ENCODE data around the gene PAWR.
"Not testable (repeated sequence)": the region's sequence is repeated elsewhere in the genome, so short reads cannot be mapped to it uniquely, and the experiment has no call there.

Gene PAWR

GRCh38 chr12:79687711-79688260 lies 3.0 kb downstream of the PAWR start:
- Histone ChIP-seq H3K4me1 (ENCODE audit: control insufficient read depth in 1 of 2, insufficient read depth in 2 of 2, low read length in 2 of 2) (peaks cover 11 to 30% of the 10 kb centered on the region in 2 donors), H3K27me3 (ENCODE audit: control insufficient read depth in 1 of 2, insufficient read depth in 2 of 2, low read length in 2 of 2) (peaks cover 0 to 6% of the 10 kb centered on the region in 2 donors), H3K9ac (ENCODE audit: low read depth in 1 of 2, low read length in 2 of 2) (no peak overlapping the region), H3K4me3 (ENCODE audit: low read depth in 1 of 2, low read length in 2 of 2) (peak overlapping the region; percentile 53 to 68), H3K27ac (ENCODE audit: low read depth, low read length) (no peak overlapping the region), H3K9me3 (ENCODE audit: control insufficient read depth in 1 of 2, low read length in 2 of 2) (no peaks in the 10 kb centered on the region), H3K36me3 (ENCODE audit: control insufficient read depth in 1 of 2, insufficient read depth in 2 of 2, low read length in 2 of 2) (no peaks in the 10 kb centered on the region)

- peak overlapping the region; percentile 53 to 68 for H3K4me3 ChIP-seq (ENCODE audit: low read depth in 1 of 2, low read length in 2 of 2)
- peaks cover 11 to 35% of the 10 kb centered on the region in 2 donors for H3K4me1 ChIP-seq (ENCODE audit: control insufficient read depth in 1 of 2, insufficient read depth in 2 of 2, low read length in 2 of 2)
- H3K27ac ChIP-seq (ENCODE audit: low read depth, low read length): no peak overlapping the region
- H3K27me3 ChIP-seq (ENCODE audit: control insufficient read depth in 1 of 2, insufficient read depth in 2 of 2, low read length in 2 of 2): peaks cover 0 to 3% of the 10 kb centered on the region in 2 donors
- no peak overlapping the region for H3K9ac ChIP-seq (ENCODE audit: low read depth in 1 of 2, low read length in 2 of 2)
- no peaks in the 10 kb centered on the region for H3K36me3 ChIP-seq (ENCODE audit: control insufficient read depth in 1 of 2, insufficient read depth in 2 of 2, low read length in 2 of 2)
- H3K9me3 ChIP-seq (ENCODE audit: control insufficient read depth in 1 of 2, low read length in 2 of 2): no peaks in the 10 kb centered on the region
Observed at GRCh38 chr12:79686171-79686570, 4.6 kb downstream of the PAWR start.

GRCh38 chr12:79685068-79685467 lies 5.7 kb downstream of the PAWR start:
- Histone ChIP-seq H3K27ac (ENCODE audit: low read depth, low read length) (no peak overlapping the region), H3K4me3 (ENCODE audit: low read depth in 1 of 2, low read length in 2 of 2) (no peak overlapping the region), H3K36me3 (ENCODE audit: control insufficient read depth in 1 of 2, insufficient read depth in 2 of 2, low read length in 2 of 2) (no peaks in the 10 kb centered on the region), H3K9ac (ENCODE audit: low read depth in 1 of 2, low read length in 2 of 2) (no peak overlapping the region), H3K9me3 (ENCODE audit: control insufficient read depth in 1 of 2, low read length in 2 of 2) (no peaks in the 10 kb centered on the region), H3K4me1 (ENCODE audit: control insufficient read depth in 1 of 2, insufficient read depth in 2 of 2, low read length in 2 of 2) (peaks cover 12 to 39% of the 10 kb centered on the region in 2 donors), H3K27me3 (ENCODE audit: control insufficient read depth in 1 of 2, insufficient read depth in 2 of 2, low read length in 2 of 2) (peaks cover 0 to 3% of the 10 kb centered on the region in 2 donors)

GRCh38 chr12:79684338-79684737 lies 6.4 kb downstream of the PAWR start:
- not testable (repeated sequence) for H3K27ac ChIP-seq (ENCODE audit: low read depth, low read length); H3K9ac ChIP-seq (ENCODE audit: low read depth in 1 of 2, low read length in 2 of 2); H3K4me3 ChIP-seq (ENCODE audit: low read depth in 1 of 2, low read length in 2 of 2); H3K9me3 ChIP-seq (ENCODE audit: control insufficient read depth in 1 of 2, low read length in 2 of 2); H3K36me3 ChIP-seq (ENCODE audit: control insufficient read depth in 1 of 2, insufficient read depth in 2 of 2, low read length in 2 of 2); H3K27me3 ChIP-seq (ENCODE audit: control insufficient read depth in 1 of 2, insufficient read depth in 2 of 2, low read length in 2 of 2)
- peaks cover 16 to 46% of the 10 kb centered on the region in 2 donors for H3K4me1 ChIP-seq (ENCODE audit: control insufficient read depth in 1 of 2, insufficient read depth in 2 of 2, low read length in 2 of 2)

GRCh38 chr12:79682593-79682992 lies 8.2 kb downstream of the PAWR start:
- H3K4me3 ChIP-seq (ENCODE audit: low read depth in 1 of 2, low read length in 2 of 2): no peak overlapping the region

GRCh38 chr12:79681008-79681590 lies 9.7 kb downstream of the PAWR start:
- Histone ChIP-seq H3K27me3 (ENCODE audit: control insufficient read depth in 1 of 2, insufficient read depth in 2 of 2, low read length in 2 of 2) (no peaks in the 10 kb centered on the region), H3K27ac (ENCODE audit: low read depth, low read length) (no peak overlapping the region), H3K4me3 (ENCODE audit: low read depth in 1 of 2, low read length in 2 of 2) (no peak overlapping the region), H3K9ac (ENCODE audit: low read depth in 1 of 2, low read length in 2 of 2) (no peak overlapping the region), H3K4me1 (ENCODE audit: control insufficient read depth in 1 of 2, insufficient read depth in 2 of 2, low read length in 2 of 2) (peaks cover 36 to 62% of the 10 kb centered on the region in 2 donors), H3K9me3 (ENCODE audit: control insufficient read depth in 1 of 2, low read length in 2 of 2) (no peaks in the 10 kb centered on the region), H3K36me3 (ENCODE audit: control insufficient read depth in 1 of 2, insufficient read depth in 2 of 2, low read length in 2 of 2) (no peaks in the 10 kb centered on the region)

More at GRCh38 chr12:79682593-79682992, 8.2 kb downstream of the PAWR start:
- peaks cover 32 to 60% of the 10 kb centered on the region in 2 donors for H3K4me1 ChIP-seq (ENCODE audit: control insufficient read depth in 1 of 2, insufficient read depth in 2 of 2, low read length in 2 of 2)
- H3K9ac ChIP-seq (ENCODE audit: low read depth in 1 of 2, low read length in 2 of 2): no peak overlapping the region
- no peaks in the 10 kb centered on the region for H3K36me3 ChIP-seq (ENCODE audit: control insufficient read depth in 1 of 2, insufficient read depth in 2 of 2, low read length in 2 of 2)
- no peaks in the 10 kb centered on the region for H3K27me3 ChIP-seq (ENCODE audit: control insufficient read depth in 1 of 2, insufficient read depth in 2 of 2, low read length in 2 of 2)
- H3K9me3 ChIP-seq (ENCODE audit: control insufficient read depth in 1 of 2, low read length in 2 of 2): no peaks in the 10 kb centered on the region
- no peak overlapping the region for H3K27ac ChIP-seq (ENCODE audit: low read depth, low read length)

- Histone ChIP-seq H3K27ac (ENCODE audit: low read depth, low read length) (no peak overlapping the region), H3K27me3 (ENCODE audit: control insufficient read depth in 1 of 2, insufficient read depth in 2 of 2, low read length in 2 of 2) (no peaks in the 10 kb centered on the region), H3K4me3 (ENCODE audit: low read depth in 1 of 2, low read length in 2 of 2) (no peak overlapping the region), H3K4me1 (ENCODE audit: control insufficient read depth in 1 of 2, insufficient read depth in 2 of 2, low read length in 2 of 2) (peaks cover 40 to 55% of the 10 kb centered on the region in 2 donors), H3K9ac (ENCODE audit: low read depth in 1 of 2, low read length in 2 of 2) (no peak overlapping the region), H3K36me3 (ENCODE audit: control insufficient read depth in 1 of 2, insufficient read depth in 2 of 2, low read length in 2 of 2) (no peaks in the 10 kb centered on the region), H3K9me3 (ENCODE audit: control insufficient read depth in 1 of 2, low read length in 2 of 2) (no peaks in the 10 kb centered on the region)
Observed at GRCh38 chr12:79680051-79680450, 10.7 kb downstream of the PAWR start.

- no peaks in the 10 kb centered on the region for H3K36me3 ChIP-seq (ENCODE audit: control insufficient read depth in 1 of 2, insufficient read depth in 2 of 2, low read length in 2 of 2)
- H3K9me3 ChIP-seq (ENCODE audit: control insufficient read depth in 1 of 2, low read length in 2 of 2): no peaks in the 10 kb centered on the region
- H3K4me1 ChIP-seq (ENCODE audit: control insufficient read depth in 1 of 2, insufficient read depth in 2 of 2, low read length in 2 of 2): peaks cover 40 to 51% of the 10 kb centered on the region in 2 donors
- no peak overlapping the region for H3K4me3 ChIP-seq (ENCODE audit: low read depth in 1 of 2, low read length in 2 of 2)
- no peak overlapping the region for H3K9ac ChIP-seq (ENCODE audit: low read depth in 1 of 2, low read length in 2 of 2)
- no peak overlapping the region for H3K27ac ChIP-seq (ENCODE audit: low read depth, low read length)
- H3K27me3 ChIP-seq (ENCODE audit: control insufficient read depth in 1 of 2, insufficient read depth in 2 of 2, low read length in 2 of 2): no peaks in the 10 kb centered on the region
Observed at GRCh38 chr12:79678306-79678705, 12.5 kb downstream of the PAWR start.

GRCh38 chr12:79677672-79678071 lies 13.1 kb downstream of the PAWR start:
- Histone ChIP-seq H3K9ac (ENCODE audit: low read depth in 1 of 2, low read length in 2 of 2) (no peak overlapping the region), H3K9me3 (ENCODE audit: control insufficient read depth in 1 of 2, low read length in 2 of 2) (no peaks in the 10 kb centered on the region), H3K4me1 (ENCODE audit: control insufficient read depth in 1 of 2, insufficient read depth in 2 of 2, low read length in 2 of 2) (peaks cover 40 to 48% of the 10 kb centered on the region in 2 donors), H3K4me3 (ENCODE audit: low read depth in 1 of 2, low read length in 2 of 2) (no peak overlapping the region), H3K27me3 (ENCODE audit: control insufficient read depth in 1 of 2, insufficient read depth in 2 of 2, low read length in 2 of 2) (no peaks in the 10 kb centered on the region), H3K36me3 (ENCODE audit: control insufficient read depth in 1 of 2, insufficient read depth in 2 of 2, low read length in 2 of 2) (no peaks in the 10 kb centered on the region), H3K27ac (ENCODE audit: low read depth, low read length) (no peak overlapping the region)

GRCh38 chr12:79676579-79676978 lies 14.2 kb downstream of the PAWR start:
- Histone ChIP-seq H3K27ac (ENCODE audit: low read depth, low read length) (no peak overlapping the region), H3K4me1 (ENCODE audit: control insufficient read depth in 1 of 2, insufficient read depth in 2 of 2, low read length in 2 of 2) (peaks cover 40% of the 10 kb centered on the region in 2 donors), H3K4me3 (ENCODE audit: low read depth in 1 of 2, low read length in 2 of 2) (no peak overlapping the region), H3K9ac (ENCODE audit: low read depth in 1 of 2, low read length in 2 of 2) (no peak overlapping the region), H3K9me3 (ENCODE audit: control insufficient read depth in 1 of 2, low read length in 2 of 2) (no peaks in the 10 kb centered on the region), H3K27me3 (ENCODE audit: control insufficient read depth in 1 of 2, insufficient read depth in 2 of 2, low read length in 2 of 2) (no peaks in the 10 kb centered on the region), H3K36me3 (ENCODE audit: control insufficient read depth in 1 of 2, insufficient read depth in 2 of 2, low read length in 2 of 2) (no peaks in the 10 kb centered on the region)
